Fibroblast of villous mesenchyme (primary cell): Measurements from ENCODE around the gene MBOAT1. TPM values are rescaled to one million over a fixed set of nuclear protein-coding genes. Genes with fewer than 3 reads are reported as not detected.
"Not testable (repeated sequence)": the region's sequence is repeated elsewhere in the genome, so short reads cannot be mapped to it uniquely, and the experiment has no call there.

Source experiments
- DNase-seq: peaks from one replicate; pipeline ENCODE4 v3.0.0-alpha.2; 2010; ENCODE audit warnings: low read depth
- H3K4me3 ChIP-seq: 2 replicates; pipeline ENCODE4 v1.5.1; 2011; ENCODE audit warnings: low read depth, mild to moderate bottlenecking, low read length
- total RNA-seq: library from RNA; depleted of rRNA; stranded (reverse); fragments of >200 nt; gene quantifications from 2 replicates; pipeline ENCODE4 v1.2.3, GENCODE V29; 2012
- TF ChIP-seq, protein P1 (sequence below): IDR thresholded peaks from 2 replicates; pipeline ENCODE4 v1.5.1; 2012; ENCODE audit warnings: low read depth, mild to moderate bottlenecking, low read length; ENCODE audit not compliant: insufficient read depth

The MBOAT1 gene
- total RNA-seq, 1 donor = 22.9 TPM

DNA sequence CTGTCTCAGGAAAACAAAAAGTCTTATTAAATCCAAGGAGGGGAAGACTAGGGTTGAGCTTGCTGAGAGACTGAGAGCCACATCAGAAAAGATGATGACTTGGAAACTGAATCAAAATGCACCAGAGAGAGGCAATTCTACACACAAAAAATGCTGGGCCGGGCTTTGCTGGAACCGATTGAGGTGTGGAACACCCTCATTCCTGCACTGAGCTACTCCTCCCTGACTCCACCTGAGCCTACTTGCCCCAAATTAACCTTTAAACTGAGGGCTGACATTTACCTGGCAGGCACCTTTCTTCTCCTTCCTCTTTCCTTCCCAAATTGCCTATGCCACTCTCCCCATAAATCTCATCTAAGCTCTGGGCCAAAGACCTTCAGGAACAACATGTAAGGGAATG, 40.8 kb upstream of the MBOAT1 start:
- no peak overlapping the region for H3K4me3 ChIP-seq
- TF ChIP-seq, protein P1, sequence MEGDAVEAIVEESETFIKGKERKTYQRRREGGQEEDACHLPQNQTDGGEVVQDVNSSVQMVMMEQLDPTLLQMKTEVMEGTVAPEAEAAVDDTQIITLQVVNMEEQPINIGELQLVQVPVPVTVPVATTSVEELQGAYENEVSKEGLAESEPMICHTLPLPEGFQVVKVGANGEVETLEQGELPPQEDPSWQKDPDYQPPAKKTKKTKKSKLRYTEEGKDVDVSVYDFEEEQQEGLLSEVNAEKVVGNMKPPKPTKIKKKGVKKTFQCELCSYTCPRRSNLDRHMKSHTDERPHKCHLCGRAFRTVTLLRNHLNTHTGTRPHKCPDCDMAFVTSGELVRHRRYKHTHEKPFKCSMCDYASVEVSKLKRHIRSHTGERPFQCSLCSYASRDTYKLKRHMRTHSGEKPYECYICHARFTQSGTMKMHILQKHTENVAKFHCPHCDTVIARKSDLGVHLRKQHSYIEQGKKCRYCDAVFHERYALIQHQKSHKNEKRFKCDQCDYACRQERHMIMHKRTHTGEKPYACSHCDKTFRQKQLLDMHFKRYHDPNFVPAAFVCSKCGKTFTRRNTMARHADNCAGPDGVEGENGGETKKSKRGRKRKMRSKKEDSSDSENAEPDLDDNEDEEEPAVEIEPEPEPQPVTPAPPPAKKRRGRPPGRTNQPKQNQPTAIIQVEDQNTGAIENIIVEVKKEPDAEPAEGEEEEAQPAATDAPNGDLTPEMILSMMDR = no peak
- DNase-seq = no peak

DNA sequence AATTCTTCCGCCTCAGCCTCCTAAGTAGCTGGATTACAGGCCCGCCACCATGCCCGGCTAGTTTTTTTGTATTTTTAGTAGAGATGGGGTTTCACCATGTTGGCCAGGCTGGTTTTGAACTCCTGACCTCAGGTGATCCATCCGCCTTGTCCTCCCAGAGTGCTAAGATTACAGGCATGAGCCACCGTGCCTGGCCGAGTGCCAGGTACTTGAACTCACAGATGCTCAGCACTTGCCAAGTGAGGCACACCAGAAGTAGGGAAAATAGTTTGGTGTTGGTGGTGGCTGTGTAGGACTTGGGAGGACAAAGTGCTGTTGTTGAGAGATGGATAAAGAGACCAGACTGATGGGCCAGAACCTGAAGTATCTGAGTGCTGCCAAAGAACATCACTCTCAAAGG, 40.0 kb upstream of the MBOAT1 start:
- DNase-seq = no peak
- TF ChIP-seq, protein P1 = no peak
- H3K4me3 ChIP-seq = no peak overlapping the region

DNA sequence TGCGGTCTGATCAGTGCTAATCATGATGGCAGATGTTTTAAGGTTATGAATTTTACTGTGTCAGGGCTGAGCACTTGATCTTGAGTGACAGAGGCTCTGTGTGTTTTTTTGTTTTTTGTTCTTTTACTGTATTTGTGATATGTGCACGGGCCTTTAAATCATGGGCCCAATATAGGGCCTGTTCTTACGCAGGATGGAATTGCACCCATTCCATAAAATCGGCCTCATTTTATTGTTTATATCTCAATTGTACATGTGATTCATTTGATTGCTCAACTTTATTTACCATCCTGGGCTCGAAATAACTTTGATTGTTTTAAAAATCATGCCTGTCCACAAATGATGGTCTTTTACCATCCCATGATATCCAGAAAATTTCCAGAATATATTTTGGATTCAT, 39.3 kb upstream of the MBOAT1 start:
- H3K4me3 ChIP-seq = no peak overlapping the region

DNA sequence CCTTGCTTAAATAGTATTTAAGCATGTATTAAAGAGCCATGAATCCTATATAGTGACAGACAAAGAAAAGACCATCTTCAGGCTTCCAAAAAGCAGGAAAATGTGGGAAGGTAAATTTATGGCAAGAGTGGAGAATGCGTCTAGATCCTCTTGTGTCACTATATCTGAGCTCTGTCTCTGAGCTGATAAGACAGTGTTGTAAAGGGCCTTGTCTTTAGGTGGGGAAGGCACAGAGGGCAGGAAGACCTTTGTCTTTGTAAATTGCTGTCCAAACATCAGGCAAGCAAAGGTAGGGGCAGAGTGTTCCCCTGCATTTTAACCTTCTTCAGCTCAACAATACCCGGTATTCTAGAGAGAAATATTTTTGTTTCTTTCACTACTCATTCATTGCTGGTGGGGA, 33.9 kb upstream of the MBOAT1 start:
- TF ChIP-seq, protein P1 = no peak
- DNase-seq = no peak
- no peak overlapping the region for H3K4me3 ChIP-seq

More for the DNA sequence above, 39.3 kb upstream of the MBOAT1 start:
- DNase-seq = no peak
- TF ChIP-seq, protein P1 = no peak

DNA sequence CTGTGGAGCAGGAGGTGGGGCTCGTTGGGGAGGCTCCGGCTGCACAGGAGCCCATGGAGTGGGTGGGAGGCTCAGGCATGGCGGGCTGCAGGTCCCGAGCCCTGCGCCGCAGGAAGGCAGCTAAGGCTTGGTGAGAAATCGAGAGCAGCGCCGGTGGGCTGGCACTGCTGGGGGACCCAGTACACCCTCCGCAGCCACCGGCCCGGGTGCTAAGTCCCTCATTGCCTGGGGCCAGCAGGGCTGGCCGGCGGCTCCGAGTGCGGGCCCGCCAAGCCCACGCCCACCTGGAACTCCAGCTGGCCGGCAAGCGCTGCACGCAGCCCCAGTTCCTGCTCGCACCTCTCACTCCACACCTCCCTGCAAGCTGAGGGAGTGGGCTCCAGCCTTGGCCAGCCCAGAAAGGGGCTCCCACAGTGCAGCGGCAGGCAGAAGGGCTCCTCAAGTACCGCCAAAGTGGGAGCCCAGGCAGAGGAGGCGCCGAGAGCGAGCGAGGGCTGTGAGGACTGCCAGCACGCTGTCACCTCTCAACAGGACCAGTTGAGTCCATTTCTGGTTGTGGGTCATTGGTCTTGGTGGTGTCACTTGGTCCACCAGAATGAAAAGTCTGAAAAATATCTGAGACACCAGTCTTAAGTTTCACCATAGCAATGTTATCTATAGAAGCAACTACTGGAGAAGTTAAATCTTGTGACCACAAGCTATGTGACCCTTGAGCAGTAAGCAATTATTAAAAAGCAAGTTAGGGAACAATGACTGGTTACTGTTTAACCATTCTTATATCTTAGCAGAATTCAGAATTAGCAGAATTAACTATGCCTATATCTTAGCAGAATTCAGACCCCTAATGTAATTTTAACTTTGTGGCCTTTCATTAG, 32.8 kb upstream of the MBOAT1 start:
- not testable (repeated sequence) for DNase-seq, H3K4me3 ChIP-seq

DNA sequence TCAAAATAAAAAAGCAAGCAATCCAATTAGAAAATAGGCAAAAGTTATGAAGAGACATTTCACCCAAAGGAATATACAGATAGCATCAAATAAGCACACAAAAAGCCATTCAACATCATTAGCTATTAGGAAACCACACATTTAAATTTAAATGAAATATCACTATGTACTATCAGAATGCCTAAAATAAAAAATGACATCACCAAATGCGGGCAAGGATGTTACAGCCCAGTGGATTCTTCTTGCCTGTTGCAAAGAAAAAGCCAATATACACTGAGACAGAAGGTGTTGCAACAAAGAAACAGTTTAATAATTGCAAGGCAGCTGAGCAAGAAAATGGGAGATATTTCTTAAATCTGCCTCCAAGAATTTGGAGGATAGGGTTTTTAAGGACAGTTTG, 31.0 kb upstream of the MBOAT1 start:
- DNase-seq = no peak

DNA sequence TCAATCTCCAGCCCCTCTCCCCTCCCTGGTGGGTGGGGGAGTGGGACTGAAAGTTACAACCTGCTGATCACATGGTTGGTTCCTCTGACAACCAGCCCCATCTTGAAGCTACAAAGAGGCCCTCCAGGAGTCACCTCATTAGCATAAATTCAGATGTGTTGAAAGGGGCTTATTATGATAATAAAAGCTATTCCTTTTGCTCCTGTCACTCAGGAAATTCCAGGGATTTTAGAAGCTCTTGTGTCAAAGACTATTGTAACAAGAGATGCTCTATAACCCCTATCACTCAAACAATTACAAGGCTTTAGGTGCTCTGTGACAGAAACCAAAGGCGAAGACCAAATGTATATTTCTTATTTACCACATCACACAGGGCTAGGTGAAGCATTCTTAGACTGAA, 30.1 kb upstream of the MBOAT1 start:
- TF ChIP-seq, protein P1 = no peak
- DNase-seq = no peak
- no peak overlapping the region for H3K4me3 ChIP-seq

More for the DNA sequence above, 31.0 kb upstream of the MBOAT1 start:
- H3K4me3 ChIP-seq = no peak overlapping the region
- TF ChIP-seq, protein P1 = no peak
